HL-60/S4 treated with phorbol 12-myristate 13-acetate at 8.2 ng/mL for 4 days and 3 days (cell line): ENCODE data around the gene DNAJC1.
"Not testable (repeated sequence)": the region's sequence is repeated elsewhere in the genome, so short reads cannot be mapped to it uniquely, and the experiment has no call there.

Experiments
- in situ Hi-C: fragments of 300-500 bp; cut with MboI; formaldehyde crosslinking; loops from 2 replicates; pipeline ENCODE4 v1.15.0; 2022; ENCODE audit warnings: low sequenced_read_pairs

DNAJC1 gene

DNA sequence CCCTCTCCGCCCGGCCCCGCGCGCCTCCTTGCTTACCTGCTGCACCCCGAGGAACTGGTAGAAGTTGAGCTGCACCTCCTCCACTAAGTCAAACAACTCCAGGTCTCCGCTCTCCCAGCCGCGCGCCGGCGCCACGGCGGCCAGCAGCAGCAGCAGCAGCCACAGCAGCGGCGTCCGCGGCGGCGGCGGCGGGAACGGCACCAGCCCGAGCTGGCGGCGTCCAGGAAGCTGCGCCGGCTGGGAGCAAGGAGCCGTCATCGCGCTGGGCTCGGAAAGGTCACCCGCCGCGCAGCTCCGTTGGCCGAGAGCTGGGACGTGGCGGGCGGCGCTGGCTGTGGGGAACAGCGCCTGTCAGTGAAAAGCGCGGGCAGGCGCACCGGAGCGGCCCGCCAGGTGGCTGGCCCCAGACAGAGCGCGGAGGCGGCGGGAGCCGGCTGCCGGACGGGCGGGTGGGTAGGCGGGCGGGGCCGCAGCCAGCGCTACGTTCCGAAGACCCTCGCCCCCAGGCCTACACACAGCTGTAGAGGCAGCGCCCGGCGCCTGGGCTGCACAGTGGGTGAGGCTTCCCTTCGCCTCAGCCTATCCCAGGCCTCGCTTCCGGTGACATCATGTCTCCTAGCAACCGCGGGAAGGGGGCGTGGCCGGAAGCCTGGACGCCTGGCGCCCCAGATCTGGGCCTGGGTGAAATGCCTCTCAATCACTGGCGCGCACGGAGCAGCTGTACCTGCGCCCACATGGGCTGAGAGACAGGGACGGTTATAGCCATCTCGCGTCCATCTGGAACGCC is at the start of gene DNAJC1:
Gene DNAJC1, minus strand, starts transcription at position 554 of the 787 bp plus-strand sequence. Its CDS starts 296 bp downstream, at position 258.
- in situ Hi-C loops, result loop anchor here (25.0 kb wide), 2 partner anchors 584 to 984 kb away; no protein-coding TSS in a partner anchor

- in situ Hi-C loops, result no loop called here
Measured at GRCh38 chr10:22053048-22053447, 49.5 kb upstream of the DNAJC1 start.

GRCh38 chr10:22049635-22050034 is 46.1 kb upstream of the DNAJC1 start:
- in situ Hi-C loops, result no loop called here

DNA sequence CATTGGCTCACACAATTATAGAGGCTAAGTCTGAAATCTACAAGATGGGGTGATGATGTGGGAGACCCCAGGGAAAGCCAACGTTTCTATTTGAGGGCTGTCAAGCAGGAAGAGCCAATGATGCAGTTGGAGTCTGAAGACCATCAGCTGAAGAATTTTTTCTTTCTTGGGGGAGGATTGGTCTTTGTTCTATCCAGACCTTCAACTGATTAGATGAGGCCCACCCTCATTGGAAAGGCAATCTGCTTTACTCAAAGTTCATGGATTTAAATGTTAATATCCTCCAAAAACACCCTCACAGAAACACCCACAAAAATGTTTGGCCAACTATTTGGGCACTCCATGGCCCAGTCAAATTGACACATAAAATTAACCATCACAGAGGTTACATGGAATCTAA is 44.3 kb upstream of the DNAJC1 start:
- in situ Hi-C loops, result no loop called here

DNA sequence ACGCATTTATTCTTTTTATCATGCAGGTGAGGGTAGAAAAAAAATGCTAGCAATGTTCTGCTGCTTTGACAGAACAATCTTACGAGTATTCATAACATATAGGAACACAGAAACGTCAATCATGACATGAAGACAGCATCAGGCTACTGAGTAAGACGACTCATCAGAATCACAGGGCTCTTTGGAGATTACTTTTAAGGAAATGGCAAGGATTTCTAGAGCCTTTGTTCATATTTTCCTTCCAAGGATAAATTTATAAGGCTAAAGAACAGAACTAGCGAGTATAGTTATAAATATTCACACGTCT is 39.8 kb upstream of the DNAJC1 start:
- in situ Hi-C loops, result no loop called here

GRCh38 chr10:22042557-22043326 is 39.2 kb upstream of the DNAJC1 start:
- in situ Hi-C loops, result no loop called here

DNA sequence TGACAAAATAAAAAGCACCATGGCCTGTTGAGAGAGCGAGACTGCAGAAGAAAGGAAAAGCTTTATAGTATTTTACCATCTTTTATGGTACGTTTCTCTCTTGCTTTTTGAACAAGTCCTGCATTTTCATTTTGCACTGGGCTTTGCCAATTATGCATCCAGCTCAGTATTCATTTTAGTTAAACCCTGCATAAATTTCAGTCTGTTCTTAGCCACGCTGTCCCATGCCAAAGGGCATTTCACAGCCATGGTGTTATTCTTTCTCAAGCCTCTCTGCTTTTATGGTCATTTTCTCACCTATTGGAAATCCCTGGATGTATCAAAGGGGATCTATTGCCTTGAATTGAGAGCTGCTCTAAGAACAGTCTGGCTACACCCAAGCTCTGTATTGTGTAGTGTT is 30.8 kb upstream of the DNAJC1 start:
- in situ Hi-C loops, result no loop called here

GRCh38 chr10:22032268-22032667 is 28.7 kb upstream of the DNAJC1 start:
- in situ Hi-C loops, result not testable (repeated sequence)

- in situ Hi-C loops, result no loop called here
Measured at GRCh38 chr10:22030421-22030820, 26.9 kb upstream of the DNAJC1 start.

- in situ Hi-C loops, result no loop called here
Measured at GRCh38 chr10:22029445-22030236, 26.1 kb upstream of the DNAJC1 start.

DNA sequence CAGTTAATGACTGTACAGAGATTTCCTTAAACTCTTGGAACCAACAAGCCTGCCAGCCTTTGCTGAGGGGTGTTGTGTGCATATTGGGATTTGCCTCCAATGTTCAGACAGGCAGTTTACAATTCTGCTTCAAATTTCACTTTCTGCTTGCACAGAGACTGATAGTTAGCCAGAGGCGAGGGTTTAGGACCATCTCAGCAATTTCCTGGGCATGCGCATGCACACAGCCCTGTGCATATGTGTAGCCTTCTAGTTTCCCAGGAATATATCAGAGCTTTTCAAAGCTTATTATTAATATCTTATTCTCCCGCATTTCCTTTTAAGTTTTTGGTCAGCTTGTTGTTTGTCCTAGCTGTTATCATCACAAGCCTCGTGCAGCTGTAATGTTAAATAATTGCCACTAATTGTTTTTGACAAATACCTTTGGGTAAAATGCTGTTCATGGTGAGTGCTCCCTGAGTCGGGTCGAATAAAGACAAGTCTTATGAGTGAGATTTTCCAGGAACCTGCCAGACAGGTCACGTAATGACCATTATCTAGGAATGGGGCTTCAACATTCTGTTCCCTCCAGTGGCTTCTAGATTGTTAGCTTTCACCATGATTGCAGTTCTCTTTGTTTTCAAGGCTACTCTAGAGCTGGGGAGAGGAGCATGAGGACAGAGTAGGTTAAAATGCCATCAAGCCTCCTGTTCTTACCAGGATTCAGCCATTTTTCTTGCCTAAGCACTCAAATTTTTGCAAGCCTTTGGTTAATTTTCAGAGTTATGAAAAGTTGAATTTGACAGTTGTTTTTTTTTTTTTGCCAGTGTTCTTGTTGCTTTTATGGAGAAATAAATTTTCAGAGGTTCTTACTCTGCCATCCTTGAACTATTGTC is 24.1 kb upstream of the DNAJC1 start:
- in situ Hi-C loops, result no loop called here

DNA sequence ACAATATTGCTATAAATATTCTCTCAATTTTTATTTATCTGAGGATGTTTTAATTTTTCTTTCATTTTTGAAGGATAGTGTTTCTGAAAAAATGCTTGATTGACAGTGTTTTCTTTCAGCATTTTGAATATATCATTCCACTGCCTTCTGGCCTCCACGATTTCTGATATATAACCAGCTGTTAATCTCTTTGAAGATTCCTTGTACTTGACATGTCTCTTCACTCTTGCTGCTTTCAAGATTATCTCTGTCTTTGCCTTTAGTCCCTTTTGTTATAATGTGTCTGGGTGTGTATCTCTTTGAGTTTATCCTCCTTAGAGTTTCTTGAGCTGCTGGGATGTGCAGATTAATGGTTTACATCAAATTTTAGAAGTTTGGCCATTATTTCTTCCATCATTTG is 22.8 kb upstream of the DNAJC1 start:
- in situ Hi-C loops, result no loop called here

DNA sequence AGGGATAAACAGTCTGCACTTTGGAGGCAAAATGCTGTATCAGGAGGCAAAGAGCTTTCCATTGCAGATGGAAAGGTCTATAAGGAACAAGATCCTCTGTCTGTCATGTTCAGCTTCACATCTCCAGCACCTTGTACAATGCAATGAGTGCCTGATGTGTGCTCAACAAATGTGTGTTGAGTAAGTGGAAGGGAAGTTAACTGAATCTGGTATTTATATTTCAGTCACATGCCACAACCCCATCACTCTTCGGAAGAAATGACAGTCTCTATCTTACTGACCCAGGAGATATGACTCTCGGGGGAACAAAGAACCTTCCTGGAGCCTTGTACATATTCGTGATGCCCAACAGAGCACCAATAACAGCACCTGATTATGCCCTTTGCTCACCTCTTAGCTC is 20.0 kb upstream of the DNAJC1 start:
- in situ Hi-C loops, result loop anchor here (25.0 kb wide), 2 partner anchors 564 to 964 kb away; no protein-coding TSS in a partner anchor

- in situ Hi-C loops, result loop anchor here (25.0 kb wide), 2 partner anchors 565 to 965 kb away; no protein-coding TSS in a partner anchor
Measured at GRCh38 chr10:22022257-22023032, 18.9 kb upstream of the DNAJC1 start.

DNA sequence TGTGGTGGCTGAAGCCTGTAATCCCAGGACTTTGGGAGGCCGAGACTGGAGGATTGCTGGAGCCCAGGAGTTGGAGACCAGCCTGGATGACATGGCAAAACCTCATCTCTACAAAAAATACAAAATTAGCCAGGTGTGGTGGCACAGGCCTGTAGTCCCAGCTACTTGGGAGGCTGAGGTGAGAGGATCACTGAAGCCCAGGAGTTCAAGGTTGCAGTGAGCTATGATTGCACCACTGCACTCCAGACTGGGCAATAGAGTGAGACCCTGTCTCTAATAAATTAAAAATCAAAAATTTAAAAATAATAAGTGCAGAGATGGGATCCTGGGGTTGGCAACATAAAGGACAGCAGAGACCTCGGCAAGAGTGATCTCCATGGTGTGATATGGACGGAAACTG is 17.6 kb upstream of the DNAJC1 start:
- in situ Hi-C loops, result loop anchor here (25.0 kb wide), 2 partner anchors 566 to 966 kb away; no protein-coding TSS in a partner anchor

DNA sequence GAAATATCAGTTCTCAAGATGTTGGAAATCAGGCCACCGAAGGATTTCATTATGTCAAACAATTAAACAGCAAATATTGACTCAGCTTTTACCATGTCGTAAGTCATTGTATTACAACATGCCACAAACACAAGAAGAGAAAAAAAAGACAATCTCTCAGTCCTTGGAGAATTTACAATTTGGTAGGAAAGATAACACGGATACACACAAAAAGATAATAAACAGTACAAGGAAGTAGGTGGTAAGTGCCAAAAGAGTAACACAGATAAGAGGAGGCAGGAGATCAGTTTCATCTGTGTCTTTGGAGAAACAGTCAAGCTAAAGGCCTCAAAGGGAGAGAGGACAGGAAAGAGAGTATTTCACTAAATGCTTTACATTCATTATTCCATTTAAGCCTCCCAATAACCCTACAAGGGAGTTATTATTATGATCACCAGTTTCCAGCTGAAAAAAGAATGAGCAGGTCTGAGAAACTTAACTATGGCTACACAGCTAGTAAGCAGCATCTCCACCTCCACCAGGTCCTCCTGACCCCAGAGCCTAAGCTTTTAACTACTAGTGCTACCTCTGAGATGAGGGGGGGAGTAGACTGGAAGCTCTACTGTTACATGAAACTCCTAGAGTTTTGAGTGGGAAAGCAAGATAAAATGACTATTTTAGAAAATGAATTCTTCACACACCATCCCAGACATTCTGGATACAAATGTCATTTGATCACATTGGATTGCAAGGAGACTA is 13.9 kb upstream of the DNAJC1 start:
- in situ Hi-C loops, result loop anchor here (25.0 kb wide), 2 partner anchors 570 to 970 kb away; no protein-coding TSS in a partner anchor

DNA sequence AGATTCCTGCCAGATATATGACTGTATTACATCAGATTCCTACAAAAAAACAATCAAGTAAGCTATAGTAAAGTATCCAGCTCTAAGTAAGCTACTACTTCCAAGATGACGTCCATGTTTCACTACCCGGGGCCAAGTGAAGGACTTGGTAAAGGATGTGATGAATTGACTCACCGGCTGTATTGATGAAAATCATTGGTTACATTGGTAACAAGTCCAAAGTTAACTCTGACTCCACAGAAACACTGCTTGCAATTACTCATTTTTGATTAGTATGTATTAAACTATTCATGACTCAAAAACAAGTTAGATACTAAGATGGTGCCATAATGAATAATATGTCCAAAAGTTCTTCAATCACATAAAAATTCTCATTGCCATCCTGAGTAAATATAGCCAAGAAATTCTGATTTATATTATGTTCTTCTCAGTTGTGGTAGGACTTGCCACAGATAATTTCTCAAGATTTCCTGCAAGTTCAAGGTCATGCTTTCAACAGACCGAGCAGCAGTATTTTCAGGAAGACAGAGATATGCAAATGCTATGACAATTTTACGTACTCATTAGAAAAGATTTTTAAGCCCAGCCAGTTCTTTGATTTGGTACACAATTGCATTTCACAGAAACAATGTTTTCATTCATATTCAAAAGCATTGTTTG is 12.6 kb upstream of the DNAJC1 start:
- in situ Hi-C loops, result loop anchor here (25.0 kb wide), 2 partner anchors 571 to 971 kb away; no protein-coding TSS in a partner anchor

DNA sequence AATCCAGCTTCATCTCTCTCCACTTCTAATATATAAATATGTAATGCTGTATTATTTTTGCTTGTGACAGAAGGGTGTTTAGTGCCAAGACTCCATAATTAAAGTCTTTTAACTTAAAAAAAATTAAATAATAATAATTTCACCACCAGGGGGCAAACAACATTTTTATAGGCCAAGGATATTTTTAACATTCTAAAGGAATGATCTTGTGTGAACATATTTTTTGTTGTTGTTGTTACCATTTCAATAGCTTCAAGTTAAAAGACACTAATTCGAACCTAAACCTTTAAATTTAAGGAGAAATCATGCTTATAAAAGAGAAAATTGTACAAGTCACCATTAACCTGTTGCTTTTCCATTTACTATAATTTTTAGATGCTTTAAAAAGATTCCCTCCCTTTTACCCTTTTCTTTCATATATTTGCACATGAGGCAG is 7.5 kb upstream of the DNAJC1 start:
- in situ Hi-C loops, result loop anchor here (25.0 kb wide), 2 partner anchors 576 to 976 kb away; no protein-coding TSS in a partner anchor
